BLaER1 (cell line): Measurements from ENCODE around the gene NDUFAF5.

Experiments used
- H3K27ac ChIP-seq: shearing (Covaris generic); formaldehyde crosslinking; 2 replicates; pipeline ENCODE4 v1.8.1; 2022
- H3K27me3 ChIP-seq: shearing (Covaris generic); formaldehyde crosslinking; 2 replicates; pipeline ENCODE4 v1.8.1; 2022
- H3K36me3 ChIP-seq: shearing (Covaris generic); formaldehyde crosslinking; 2 replicates; pipeline ENCODE4 v1.8.1; 2022
- H3K4me1 ChIP-seq: shearing (Covaris generic); formaldehyde crosslinking; 2 replicates; pipeline ENCODE4 v1.8.1; 2022
- H3K4me2 ChIP-seq: shearing (Covaris generic); formaldehyde crosslinking; 2 replicates; pipeline ENCODE4 v1.8.1; 2022
- H3K4me3 ChIP-seq: shearing (Covaris generic); formaldehyde crosslinking; 2 replicates; pipeline ENCODE4 v1.8.1; 2022
- H3K9ac ChIP-seq: shearing (Covaris generic); formaldehyde crosslinking; 2 replicates; pipeline ENCODE4 v1.8.1; 2022
- H3K9me3 ChIP-seq: shearing (Covaris generic); formaldehyde crosslinking; 2 replicates; pipeline ENCODE4 v1.8.1; 2022
- H4K20me1 ChIP-seq: shearing (Covaris generic); formaldehyde crosslinking; 2 replicates; pipeline ENCODE4 v1.8.1; 2022
- Cebpa-rat ChIP-seq: shearing (Covaris generic); IDR thresholded peaks from 2 replicates; pipeline ENCODE4 v1.8.1; 2022

The NDUFAF5 gene

GRCh38 chr20:13817342-13817741, 32.5 kb downstream of the NDUFAF5 start:
- H3K36me3 ChIP-seq: peaks cover 63% of the 10 kb centered on the region
- no peak overlapping the region for H3K4me2 ChIP-seq
- no peaks in the 10 kb centered on the region for H3K27me3 ChIP-seq
- no peaks in the 10 kb centered on the region for H3K9me3 ChIP-seq
- no peak overlapping the region for H3K9ac ChIP-seq
- no peak for TF ChIP-seq Cebpa-rat
- no peaks in the 10 kb centered on the region for H3K4me1 ChIP-seq
- H3K27ac ChIP-seq: no peak overlapping the region
- H3K4me3 ChIP-seq: no peak overlapping the region
- peaks cover 6% of the 10 kb centered on the region; the same call in 1 of the 2 replicates for H4K20me1 ChIP-seq

- H3K4me1 ChIP-seq: peaks cover 1% of the 10 kb centered on the region; the same call in 1 of the 2 replicates
- no peak overlapping the region for H3K4me2 ChIP-seq
- H3K4me3 ChIP-seq: no peak overlapping the region
- no peaks in the 10 kb centered on the region for H3K9me3 ChIP-seq
- peaks cover 36% of the 10 kb centered on the region for H3K36me3 ChIP-seq
- no peak overlapping the region for H3K27ac ChIP-seq
- no peaks in the 10 kb centered on the region for H4K20me1 ChIP-seq
- TF ChIP-seq Cebpa-rat: no peak
- H3K27me3 ChIP-seq: no peaks in the 10 kb centered on the region
- H3K9ac ChIP-seq: no peak overlapping the region
These were observed 35.2 kb downstream of the NDUFAF5 start for GRCh38 chr20:13819885-13820645.

- Histone ChIP-seq H3K36me3 (peaks cover 22% of the 10 kb centered on the region), H3K9ac (no peak overlapping the region), H4K20me1 (no peaks in the 10 kb centered on the region), H3K9me3 (no peaks in the 10 kb centered on the region), H3K4me2 (no peak overlapping the region), H3K27ac (no peak overlapping the region), H3K4me1 (peaks cover 8% of the 10 kb centered on the region), H3K27me3 (no peaks in the 10 kb centered on the region), H3K4me3 (no peak overlapping the region)
- no peak for TF ChIP-seq Cebpa-rat
These were observed 37.0 kb downstream of the NDUFAF5 start for GRCh38 chr20:13821876-13822275.

- Histone ChIP-seq H3K36me3 (peaks cover 16% of the 10 kb centered on the region; the same call in 1 of the 2 replicates), H3K4me2 (no peak overlapping the region), H3K9ac (no peak overlapping the region), H3K27ac (no peak overlapping the region), H4K20me1 (no peaks in the 10 kb centered on the region), H3K4me3 (no peak overlapping the region), H3K27me3 (no peaks in the 10 kb centered on the region), H3K4me1 (peaks cover 8% of the 10 kb centered on the region), H3K9me3 (no peaks in the 10 kb centered on the region)
- no peak for TF ChIP-seq Cebpa-rat
These were observed 37.6 kb downstream of the NDUFAF5 start for GRCh38 chr20:13822459-13822858.

DNA sequence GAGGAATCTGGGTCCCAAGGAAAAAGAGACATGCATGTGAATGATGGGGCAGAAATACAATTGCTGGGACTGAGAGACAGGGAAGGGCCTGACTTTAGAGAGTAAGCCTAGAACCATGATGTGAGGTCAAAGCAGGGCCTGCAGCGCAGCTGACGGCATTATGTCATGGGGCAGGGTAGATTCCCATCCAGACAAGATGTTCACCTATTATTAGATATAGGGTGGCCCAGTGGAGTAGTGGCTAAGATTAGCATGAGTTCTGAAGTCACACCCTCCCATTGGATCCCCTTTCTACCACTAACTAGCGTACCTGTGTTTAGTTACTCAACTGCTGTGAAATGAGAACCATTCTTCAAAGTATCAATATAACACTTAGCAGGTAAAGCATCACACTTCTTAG, 39.6 kb downstream of the NDUFAF5 start:
- peaks cover 3% of the 10 kb centered on the region; the same call in 1 of the 2 replicates for H3K36me3 ChIP-seq
- H3K4me3 ChIP-seq: no peak overlapping the region
- H3K4me2 ChIP-seq: no peak overlapping the region
- H3K27ac ChIP-seq: no peak overlapping the region
- H3K4me1 ChIP-seq: peaks cover 8% of the 10 kb centered on the region
- no peak overlapping the region for H3K9ac ChIP-seq
- no peak for TF ChIP-seq Cebpa-rat
- H4K20me1 ChIP-seq: no peaks in the 10 kb centered on the region
- H3K27me3 ChIP-seq: no peaks in the 10 kb centered on the region
- no peaks in the 10 kb centered on the region for H3K9me3 ChIP-seq

GRCh38 chr20:13825465-13825864, 40.6 kb downstream of the NDUFAF5 start:
- peaks cover 8% of the 10 kb centered on the region for H3K4me1 ChIP-seq
- no peak overlapping the region for H3K9ac ChIP-seq
- TF ChIP-seq Cebpa-rat: no peak
- no peak overlapping the region for H3K4me3 ChIP-seq
- H3K9me3 ChIP-seq: no peaks in the 10 kb centered on the region
- H3K4me2 ChIP-seq: peak overlapping the region; percentile 2
- H4K20me1 ChIP-seq: no peaks in the 10 kb centered on the region
- peaks cover 3% of the 10 kb centered on the region; the same call in 1 of the 2 replicates for H3K36me3 ChIP-seq
- H3K27ac ChIP-seq: no peak overlapping the region
- no peaks in the 10 kb centered on the region for H3K27me3 ChIP-seq

- Histone ChIP-seq H3K9ac (no peak overlapping the region), H4K20me1 (no peaks in the 10 kb centered on the region), H3K4me3 (no peak overlapping the region), H3K27me3 (no peaks in the 10 kb centered on the region), H3K27ac (no peak overlapping the region), H3K9me3 (no peaks in the 10 kb centered on the region), H3K36me3 (no peaks in the 10 kb centered on the region), H3K4me2 (no peak overlapping the region), H3K4me1 (no peaks in the 10 kb centered on the region)
- no peak for TF ChIP-seq Cebpa-rat
These were observed 46.6 kb downstream of the NDUFAF5 start for GRCh38 chr20:13831476-13831875.

- H3K27me3 ChIP-seq: no peaks in the 10 kb centered on the region
- no peak overlapping the region for H3K27ac ChIP-seq
- H3K9ac ChIP-seq: no peak overlapping the region
- no peaks in the 10 kb centered on the region for H3K36me3 ChIP-seq
- no peak overlapping the region for H3K4me3 ChIP-seq
- H4K20me1 ChIP-seq: no peaks in the 10 kb centered on the region
- H3K4me1 ChIP-seq: no peaks in the 10 kb centered on the region
- TF ChIP-seq Cebpa-rat: no peak
- no peak overlapping the region for H3K4me2 ChIP-seq
- H3K9me3 ChIP-seq: no peaks in the 10 kb centered on the region
These were observed 53.8 kb downstream of the NDUFAF5 start for GRCh38 chr20:13838664-13839063.

DNA sequence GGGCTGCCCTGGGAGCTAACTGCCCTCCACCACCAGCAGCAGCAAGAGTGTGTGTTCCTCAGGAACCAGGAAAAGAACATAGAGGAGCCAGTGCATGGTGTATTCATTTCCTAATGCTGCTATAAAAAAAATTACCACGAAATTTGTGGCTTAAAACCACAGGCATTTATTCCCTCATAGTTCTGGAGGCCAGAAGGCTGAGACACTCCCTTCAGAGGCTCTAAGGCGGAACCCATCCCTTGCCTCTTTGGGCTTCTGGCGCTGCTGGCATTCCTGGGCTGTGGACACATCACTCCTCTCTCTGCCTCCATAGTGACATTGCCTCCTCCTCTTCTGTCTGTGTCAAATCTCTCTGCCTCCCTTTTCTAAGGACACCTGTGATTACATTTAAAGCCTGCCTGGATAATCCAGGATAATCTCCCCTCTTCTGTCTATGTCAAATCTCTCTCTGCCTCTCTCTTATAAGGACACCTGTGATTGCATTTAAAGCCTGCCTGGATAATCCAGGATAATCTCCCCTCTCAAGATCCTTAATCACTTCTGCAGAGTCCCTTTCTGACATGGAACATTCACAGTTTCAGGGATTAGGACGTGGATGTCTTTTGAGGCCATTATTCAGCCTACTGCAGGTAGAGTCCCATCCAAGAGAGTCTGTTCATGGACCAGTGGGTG, 54.7 kb downstream of the NDUFAF5 start:
- Histone ChIP-seq H3K4me2 (no peak overlapping the region), H3K27me3 (no peaks in the 10 kb centered on the region), H3K4me1 (no peaks in the 10 kb centered on the region), H3K9me3 (no peaks in the 10 kb centered on the region), H3K36me3 (no peaks in the 10 kb centered on the region), H3K27ac (no peak overlapping the region), H3K9ac (no peak overlapping the region), H4K20me1 (no peaks in the 10 kb centered on the region), H3K4me3 (no peak overlapping the region)
- no peak for TF ChIP-seq Cebpa-rat

DNA sequence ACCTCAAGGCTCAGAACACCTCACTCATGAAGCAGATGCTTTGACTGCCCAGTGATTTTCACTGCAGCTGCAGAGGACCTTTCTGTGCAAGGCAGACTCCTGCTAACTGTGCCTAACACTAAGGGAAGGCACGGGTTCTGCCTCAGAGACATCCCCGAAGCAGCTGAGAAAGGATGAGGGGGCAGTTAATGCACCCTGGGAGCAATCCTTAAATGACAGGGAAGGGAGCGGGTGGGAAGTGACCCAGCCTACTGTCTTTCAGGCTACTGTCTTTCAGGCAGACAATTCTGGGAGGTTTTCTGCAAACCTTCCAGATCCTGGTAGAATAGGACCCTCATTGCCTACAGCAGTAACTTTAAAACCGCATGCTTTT, 55.3 kb downstream of the NDUFAF5 start:
- Histone ChIP-seq H3K27me3 (no peaks in the 10 kb centered on the region), H3K4me3 (no peak overlapping the region), H3K27ac (no peak overlapping the region), H3K9me3 (no peaks in the 10 kb centered on the region), H3K4me1 (no peaks in the 10 kb centered on the region), H3K4me2 (no peak overlapping the region), H4K20me1 (no peaks in the 10 kb centered on the region), H3K36me3 (no peaks in the 10 kb centered on the region), H3K9ac (no peak overlapping the region)
- no peak for TF ChIP-seq Cebpa-rat
